Smooth muscle cell (in vitro differentiated cells): ENCODE measurements around the gene APBB2. TPM values are rescaled to one million over a fixed set of nuclear protein-coding genes. Genes with fewer than 3 reads are reported as not detected.

Experiments
- DNase-seq: peaks from one replicate; lab custom pipeline; 2025; ENCODE audit not compliant: unreplicated experiment; lab: John Stamatoyannopoulos, UW
- H2AFZ ChIP-seq: fragments of 200-600 bp; sonication (generic); 2 replicates; pipeline ENCODE4 v1.6.0; 2016; ENCODE audit warnings: antibody characterized with exemption, low read depth, mild to moderate bottlenecking
- H3F3A ChIP-seq: fragments of 200-600 bp; sonication (generic); 2 replicates; pipeline ENCODE4 v1.6.0; 2017; ENCODE audit warnings: antibody characterized with exemption, low read depth
- H3K27ac ChIP-seq: fragments of 200-600 bp; sonication (generic); 2 replicates; pipeline ENCODE4 v1.5.1; 2016; ENCODE audit warnings: low read depth, mild to moderate bottlenecking
- H3K27me3 ChIP-seq: fragments of 200-600 bp; sonication (generic); 2 replicates; pipeline ENCODE4 v1.6.1; 2016; ENCODE audit warnings: low read depth, mild to moderate bottlenecking
- H3K36me3 ChIP-seq: fragments of 200-600 bp; sonication (generic); 2 replicates; pipeline ENCODE4 v1.5.1; 2016; ENCODE audit warnings: low read depth
- H3K4me1 ChIP-seq: fragments of 200-600 bp; sonication (generic); 2 replicates; pipeline ENCODE4 v1.5.1; 2016; ENCODE audit warnings: low read depth
- H3K4me2 ChIP-seq: fragments of 200-600 bp; sonication (generic); 2 replicates; pipeline ENCODE4 v1.6.0; 2016; ENCODE audit warnings: mild to moderate bottlenecking
- H3K4me3 ChIP-seq: fragments of 200-600 bp; sonication (generic); 2 replicates; pipeline ENCODE4 v1.5.1; 2016; ENCODE audit warnings: mild to moderate bottlenecking
- H3K79me2 ChIP-seq: fragments of 200-600 bp; sonication (generic); 2 replicates; pipeline ENCODE4 v1.6.0; 2016; ENCODE audit warnings: low read depth, mild to moderate bottlenecking
- H3K9ac ChIP-seq: fragments of 200-600 bp; sonication (generic); 2 replicates; pipeline ENCODE4 v1.6.0; 2016; ENCODE audit warnings: low read depth
- H3K9me3 ChIP-seq: fragments of 200-600 bp; sonication (generic); replicated peaks from 2 replicates; pipeline ENCODE4 v1.5.1; 2016; ENCODE audit warnings: low read depth
- H4K20me1 ChIP-seq: fragments of 200-600 bp; sonication (generic); 2 replicates; pipeline ENCODE4 v1.6.0; 2016; ENCODE audit warnings: low read depth
- CTCF ChIP-seq: fragments of 200-600 bp; sonication (generic); IDR thresholded peaks from 2 replicates; pipeline ENCODE4 v1.5.1; 2017; ENCODE audit warnings: borderline replicate concordance, mild to moderate bottlenecking, antibody characterized with exemption; ENCODE audit not compliant: insufficient read depth, poor library complexity, severe bottlenecking
- WGBS: methylation state at CpG from one replicate; pipeline ENCODE4 v1.1.7; 2016; ENCODE audit warnings: low lambda C conversion rate; 5-methylcytosine and 5-hydroxymethylcytosine counted together
- polyA plus RNA-seq: library from polyadenylated mRNA; unstranded; fragments of >200 nt; fragmentation: Nextera tagmentation; extraction: Ambion mirVana; gene quantifications from 2 replicates; pipeline ENCODE4 v1.2.1, GENCODE V29; 2016
- total RNA-seq: library from RNA; depleted of rRNA; stranded (reverse); fragments of >200 nt; gene quantifications from 2 replicates; pipeline ENCODE4 v1.2.3, GENCODE V29; 2014

APBB2 gene
- total and polyA plus RNA-seq, 2 experiments from 2014 or later: 22.1 to 60.9 TPM

- Histone ChIP-seq H3K4me2 (no peak overlapping the region), H3K9me3 (no peaks in the 10 kb centered on the region), H3K36me3 (no peaks in the 10 kb centered on the region), H3K4me1 (no peaks in the 10 kb centered on the region), H3F3A (no peaks in the 10 kb centered on the region), H2AFZ (no peak overlapping the region), H3K27me3 (no peaks in the 10 kb centered on the region), H3K79me2 (no peaks in the 10 kb centered on the region), H4K20me1 (no peaks in the 10 kb centered on the region), H3K4me3 (no peak overlapping the region), H3K27ac (no peak overlapping the region), H3K9ac (no peak overlapping the region)
- WGBS: 95% methylated on average over 4 of the region's 4 CpGs
- no peak for DNase-seq
- no peak for TF ChIP-seq CTCF
Measured at GRCh38 chr4:41227902-41228301, 13.6 kb upstream of the APBB2 start.

- Histone ChIP-seq H3K36me3 (no peaks in the 10 kb centered on the region), H2AFZ (no peak overlapping the region), H3K4me1 (peaks cover 1% of the 10 kb centered on the region), H4K20me1 (no peaks in the 10 kb centered on the region), H3F3A (peaks cover 2% of the 10 kb centered on the region), H3K4me2 (no peak overlapping the region), H3K27me3 (no peaks in the 10 kb centered on the region), H3K27ac (no peak overlapping the region), H3K9me3 (no peaks in the 10 kb centered on the region), H3K4me3 (no peak overlapping the region), H3K79me2 (no peaks in the 10 kb centered on the region), H3K9ac (no peak overlapping the region)
- 81% methylated on average over 4 of the region's 4 CpGs for WGBS
- no peak for TF ChIP-seq CTCF
- no peak for DNase-seq
Measured at GRCh38 chr4:41221850-41222645, 7.7 kb upstream of the APBB2 start.

- no peaks in the 10 kb centered on the region for H3K79me2 ChIP-seq
- no peak overlapping the region for H3K27ac ChIP-seq
- H4K20me1 ChIP-seq: no peaks in the 10 kb centered on the region
- DNase-seq: no peak
- H3F3A ChIP-seq: peaks cover 20% of the 10 kb centered on the region
- H3K9me3 ChIP-seq: no peaks in the 10 kb centered on the region
- no peak overlapping the region for H3K4me3 ChIP-seq
- H3K9ac ChIP-seq: no peak overlapping the region
- H3K4me2 ChIP-seq: peak overlapping the region; percentile 19
- no peaks in the 10 kb centered on the region for H3K36me3 ChIP-seq
- peak overlapping the region; percentile 36 for H2AFZ ChIP-seq
- no peak for TF ChIP-seq CTCF
- WGBS: 45% methylated on average over 3 of the region's 3 CpGs
- peaks cover 7% of the 10 kb centered on the region for H3K4me1 ChIP-seq
- no peaks in the 10 kb centered on the region for H3K27me3 ChIP-seq
Measured at GRCh38 chr4:41219421-41219950, 5.1 kb upstream of the APBB2 start.
